ENCODE data around the gene LRTM2.

Gene LRTM2

GRCh38 chr12:1864456-1864855, 44.1 kb downstream of the LRTM2 start:
- DNase-seq (ENCODE audit: low read depth) = no peak

GRCh38 chr12:1864867-1865266, 44.5 kb downstream of the LRTM2 start:
- no peak for DNase-seq (ENCODE audit: low read depth)

GRCh38 chr12:1865284-1865866, 45.0 kb downstream of the LRTM2 start:
- DNase-seq (ENCODE audit: low read depth) = no peak

GRCh38 chr12:1869145-1869544, 48.8 kb downstream of the LRTM2 start:
- DNase-seq (ENCODE audit: low read depth) = no peak

GRCh38 chr12:1870086-1870485, 49.7 kb downstream of the LRTM2 start:
- no peak for DNase-seq (ENCODE audit: low read depth)

- DNase-seq (ENCODE audit: low read depth) = no peak
Measured at GRCh38 chr12:1870998-1871917, 50.9 kb downstream of the LRTM2 start.

GRCh38 chr12:1872001-1872400, 51.6 kb downstream of the LRTM2 start:
- DNase-seq (ENCODE audit: low read depth) = no peak

GRCh38 chr12:1872448-1872847, 52.1 kb downstream of the LRTM2 start:
- no peak for DNase-seq (ENCODE audit: low read depth)

GRCh38 chr12:1873531-1874510, 53.5 kb downstream of the LRTM2 start:
- DNase-seq (ENCODE audit: low read depth) = no peak

GRCh38 chr12:1875608-1876007, 55.2 kb downstream of the LRTM2 start:
- DNase-seq (ENCODE audit: low read depth) = no peak

GRCh38 chr12:1876086-1876485, 55.7 kb downstream of the LRTM2 start:
- DNase-seq (ENCODE audit: low read depth) = no peak

GRCh38 chr12:1877169-1877878, 57.0 kb downstream of the LRTM2 start:
- no peak for DNase-seq (ENCODE audit: low read depth)

- DNase-seq (ENCODE audit: low read depth) = no peak
Measured at GRCh38 chr12:1878214-1878613, 57.8 kb downstream of the LRTM2 start.

- no peak for DNase-seq (ENCODE audit: low read depth)
Measured at GRCh38 chr12:1878695-1879094, 58.3 kb downstream of the LRTM2 start.

- no peak for DNase-seq (ENCODE audit: low read depth)
Measured at GRCh38 chr12:1879633-1880032, 59.3 kb downstream of the LRTM2 start.

- no peak for DNase-seq (ENCODE audit: low read depth)
Measured at GRCh38 chr12:1880153-1880845, 59.9 kb downstream of the LRTM2 start.

- DNase-seq (ENCODE audit: low read depth) = no peak
Measured at GRCh38 chr12:1880876-1881275, 60.5 kb downstream of the LRTM2 start.

GRCh38 chr12:1881301-1881700, 60.9 kb downstream of the LRTM2 start:
- no peak for DNase-seq (ENCODE audit: low read depth)

- DNase-seq (ENCODE audit: low read depth) = no peak
Measured at GRCh38 chr12:1881936-1882335, 61.6 kb downstream of the LRTM2 start.

GRCh38 chr12:1882405-1882804, 62.0 kb downstream of the LRTM2 start:
- no peak for DNase-seq (ENCODE audit: low read depth)

GRCh38 chr12:1882850-1883470, 62.6 kb downstream of the LRTM2 start:
- DNase-seq (ENCODE audit: low read depth) = no peak

All from iris pigment epithelial cell (primary cell).